ENCODE data around the gene TSEN2. TPM values are rescaled to one million over a fixed set of nuclear protein-coding genes. Genes with fewer than 3 reads are reported as not detected.

Gene TSEN2
- total and polyA plus RNA-seq, 9 of the 15 experiments (the other 6 are each of a cell fraction or from before 2014, with no cell fraction given), result 38.5 to 76.3 (median 46.6) TPM

DNA sequence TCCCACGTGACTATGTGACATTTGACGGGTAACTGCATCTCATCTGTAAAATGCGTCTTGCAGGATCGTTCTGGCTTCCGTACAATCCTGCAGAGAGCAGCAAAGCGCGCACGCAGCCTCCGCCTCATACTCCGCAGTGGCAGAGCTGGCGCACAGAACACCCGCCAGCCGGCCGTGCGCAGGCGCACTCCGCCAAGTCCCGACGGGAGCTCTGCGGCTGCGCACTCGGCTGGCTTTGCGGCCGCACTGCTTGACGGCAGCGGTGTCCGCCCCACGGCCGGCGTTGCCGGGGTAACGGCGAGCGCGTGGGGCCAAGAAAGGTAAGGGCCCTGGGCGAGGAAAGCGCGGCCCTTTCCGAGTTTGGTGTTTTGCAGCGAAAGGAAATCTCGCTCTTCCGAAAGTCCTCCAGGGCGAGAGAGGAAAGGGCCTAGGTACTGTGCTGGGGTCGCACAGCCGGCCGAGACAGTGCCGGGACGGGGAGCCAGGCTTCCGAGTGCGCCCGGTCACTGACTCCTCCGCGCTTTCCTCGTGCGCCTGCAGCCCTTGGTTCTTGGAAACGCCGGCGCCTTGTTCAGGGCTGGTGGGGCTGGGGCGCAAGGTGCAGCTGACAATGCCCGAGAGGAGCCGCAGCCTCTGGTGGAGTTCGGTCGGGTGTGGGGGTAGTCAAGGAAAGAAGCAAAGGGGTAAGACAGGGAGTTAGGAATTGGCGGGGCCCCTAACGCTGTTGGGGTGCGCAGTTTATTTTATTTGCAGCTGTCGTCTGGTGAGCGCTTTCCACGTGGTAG lies at the start of gene TSEN2 (continued):
- no peak for TF ChIP-seq FOXM1 (IDR thresholded peaks at IDR 0.05; ENCODE audit: low read depth)
- TF ChIP-seq FOXM1 (CRISPR knock-in tag; IDR thresholded peaks at IDR 0.05; ENCODE audit: low read depth), result no peak
- TF ChIP-seq NCOA6 (IDR thresholded peaks at IDR 0.05), result no peak
- TF ChIP-seq PML (IDR thresholded peaks at IDR 0.05; ENCODE audit: low read length), result peak; percentile 72; the same call in 1 of the 2 replicates
- TF ChIP-seq, protein P1, sequence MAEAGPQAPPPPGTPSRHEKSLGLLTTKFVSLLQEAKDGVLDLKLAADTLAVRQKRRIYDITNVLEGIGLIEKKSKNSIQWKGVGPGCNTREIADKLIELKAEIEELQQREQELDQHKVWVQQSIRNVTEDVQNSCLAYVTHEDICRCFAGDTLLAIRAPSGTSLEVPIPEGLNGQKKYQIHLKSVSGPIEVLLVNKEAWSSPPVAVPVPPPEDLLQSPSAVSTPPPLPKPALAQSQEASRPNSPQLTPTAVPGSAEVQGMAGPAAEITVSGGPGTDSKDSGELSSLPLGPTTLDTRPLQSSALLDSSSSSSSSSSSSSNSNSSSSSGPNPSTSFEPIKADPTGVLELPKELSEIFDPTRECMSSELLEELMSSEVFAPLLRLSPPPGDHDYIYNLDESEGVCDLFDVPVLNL (CRISPR knock-in tag; IDR thresholded peaks at IDR 0.05; ENCODE audit: low read depth), result no peak
- no peak for TF ChIP-seq HMG20B (CRISPR knock-in tag; IDR thresholded peaks at IDR 0.05)
- TF ChIP-seq ZNF175 (CRISPR knock-in tag; IDR thresholded peaks at IDR 0.05; ENCODE audit: low read depth), result no peak
- TF ChIP-seq, protein P2, sequence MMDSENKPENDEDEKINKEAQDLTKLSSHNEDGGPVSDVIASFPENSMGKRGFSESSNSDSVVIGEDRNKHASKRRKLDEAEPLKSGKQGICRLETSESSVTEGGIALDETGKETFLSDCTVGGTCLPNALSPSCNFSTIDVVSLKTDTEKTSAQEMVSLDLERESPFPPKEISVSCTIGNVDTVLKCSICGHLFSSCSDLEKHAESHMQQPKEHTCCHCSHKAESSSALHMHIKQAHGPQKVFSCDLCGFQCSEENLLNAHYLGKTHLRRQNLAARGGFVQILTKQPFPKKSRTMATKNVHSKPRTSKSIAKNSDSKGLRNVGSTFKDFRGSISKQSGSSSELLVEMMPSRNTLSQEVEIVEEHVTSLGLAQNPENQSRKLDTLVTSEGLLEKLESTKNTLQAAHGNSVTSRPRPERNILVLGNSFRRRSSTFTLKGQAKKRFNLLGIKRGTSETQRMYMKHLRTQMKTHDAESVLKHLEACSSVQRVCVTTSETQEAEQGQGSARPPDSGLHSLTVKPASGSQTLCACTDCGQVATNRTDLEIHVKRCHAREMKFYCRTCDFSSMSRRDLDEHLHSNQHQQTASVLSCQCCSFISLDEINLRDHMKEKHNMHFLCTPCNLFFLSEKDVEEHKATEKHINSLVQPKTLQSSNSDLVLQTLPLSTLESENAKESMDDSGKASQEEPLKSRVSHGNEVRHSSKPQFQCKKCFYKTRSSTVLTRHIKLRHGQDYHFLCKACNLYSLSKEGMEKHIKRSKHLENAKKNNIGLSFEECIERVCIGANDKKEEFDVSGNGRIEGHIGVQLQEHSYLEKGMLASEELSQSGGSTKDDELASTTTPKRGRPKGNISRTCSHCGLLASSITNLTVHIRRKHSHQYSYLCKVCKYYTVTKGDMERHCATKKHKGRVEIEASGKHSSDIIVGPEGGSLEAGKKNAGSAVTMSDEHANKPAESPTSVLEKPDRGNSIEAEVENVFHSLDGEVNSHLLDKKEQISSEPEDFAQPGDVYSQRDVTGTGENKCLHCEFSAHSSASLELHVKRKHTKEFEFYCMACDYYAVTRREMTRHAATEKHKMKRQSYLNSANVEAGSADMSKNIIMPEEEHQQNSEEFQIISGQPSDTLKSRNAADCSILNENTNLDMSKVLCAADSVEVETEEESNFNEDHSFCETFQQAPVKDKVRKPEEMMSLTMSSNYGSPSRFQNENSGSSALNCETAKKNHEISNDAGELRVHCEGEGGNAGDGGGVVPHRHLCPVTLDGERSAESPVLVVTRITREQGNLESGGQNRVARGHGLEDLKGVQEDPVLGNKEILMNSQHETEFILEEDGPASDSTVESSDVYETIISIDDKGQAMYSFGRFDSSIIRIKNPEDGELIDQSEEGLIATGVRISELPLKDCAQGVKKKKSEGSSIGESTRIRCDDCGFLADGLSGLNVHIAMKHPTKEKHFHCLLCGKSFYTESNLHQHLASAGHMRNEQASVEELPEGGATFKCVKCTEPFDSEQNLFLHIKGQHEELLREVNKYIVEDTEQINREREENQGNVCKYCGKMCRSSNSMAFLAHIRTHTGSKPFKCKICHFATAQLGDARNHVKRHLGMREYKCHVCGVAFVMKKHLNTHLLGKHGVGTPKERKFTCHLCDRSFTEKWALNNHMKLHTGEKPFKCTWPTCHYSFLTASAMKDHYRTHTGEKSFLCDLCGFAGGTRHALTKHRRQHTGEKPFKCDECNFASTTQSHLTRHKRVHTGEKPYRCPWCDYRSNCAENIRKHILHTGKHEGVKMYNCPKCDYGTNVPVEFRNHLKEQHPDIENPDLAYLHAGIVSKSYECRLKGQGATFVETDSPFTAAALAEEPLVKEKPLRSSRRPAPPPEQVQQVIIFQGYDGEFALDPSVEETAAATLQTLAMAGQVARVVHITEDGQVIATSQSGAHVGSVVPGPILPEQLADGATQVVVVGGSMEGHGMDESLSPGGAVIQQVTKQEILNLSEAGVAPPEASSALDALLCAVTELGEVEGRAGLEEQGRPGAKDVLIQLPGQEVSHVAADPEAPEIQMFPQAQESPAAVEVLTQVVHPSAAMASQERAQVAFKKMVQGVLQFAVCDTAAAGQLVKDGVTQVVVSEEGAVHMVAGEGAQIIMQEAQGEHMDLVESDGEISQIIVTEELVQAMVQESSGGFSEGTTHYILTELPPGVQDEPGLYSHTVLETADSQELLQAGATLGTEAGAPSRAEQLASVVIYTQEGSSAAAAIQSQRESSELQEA (IDR thresholded peaks at IDR 0.05; ENCODE audit: low read depth), result peak; percentile 77; the same call in 1 of the 2 replicates
- TF ChIP-seq, protein P3, sequence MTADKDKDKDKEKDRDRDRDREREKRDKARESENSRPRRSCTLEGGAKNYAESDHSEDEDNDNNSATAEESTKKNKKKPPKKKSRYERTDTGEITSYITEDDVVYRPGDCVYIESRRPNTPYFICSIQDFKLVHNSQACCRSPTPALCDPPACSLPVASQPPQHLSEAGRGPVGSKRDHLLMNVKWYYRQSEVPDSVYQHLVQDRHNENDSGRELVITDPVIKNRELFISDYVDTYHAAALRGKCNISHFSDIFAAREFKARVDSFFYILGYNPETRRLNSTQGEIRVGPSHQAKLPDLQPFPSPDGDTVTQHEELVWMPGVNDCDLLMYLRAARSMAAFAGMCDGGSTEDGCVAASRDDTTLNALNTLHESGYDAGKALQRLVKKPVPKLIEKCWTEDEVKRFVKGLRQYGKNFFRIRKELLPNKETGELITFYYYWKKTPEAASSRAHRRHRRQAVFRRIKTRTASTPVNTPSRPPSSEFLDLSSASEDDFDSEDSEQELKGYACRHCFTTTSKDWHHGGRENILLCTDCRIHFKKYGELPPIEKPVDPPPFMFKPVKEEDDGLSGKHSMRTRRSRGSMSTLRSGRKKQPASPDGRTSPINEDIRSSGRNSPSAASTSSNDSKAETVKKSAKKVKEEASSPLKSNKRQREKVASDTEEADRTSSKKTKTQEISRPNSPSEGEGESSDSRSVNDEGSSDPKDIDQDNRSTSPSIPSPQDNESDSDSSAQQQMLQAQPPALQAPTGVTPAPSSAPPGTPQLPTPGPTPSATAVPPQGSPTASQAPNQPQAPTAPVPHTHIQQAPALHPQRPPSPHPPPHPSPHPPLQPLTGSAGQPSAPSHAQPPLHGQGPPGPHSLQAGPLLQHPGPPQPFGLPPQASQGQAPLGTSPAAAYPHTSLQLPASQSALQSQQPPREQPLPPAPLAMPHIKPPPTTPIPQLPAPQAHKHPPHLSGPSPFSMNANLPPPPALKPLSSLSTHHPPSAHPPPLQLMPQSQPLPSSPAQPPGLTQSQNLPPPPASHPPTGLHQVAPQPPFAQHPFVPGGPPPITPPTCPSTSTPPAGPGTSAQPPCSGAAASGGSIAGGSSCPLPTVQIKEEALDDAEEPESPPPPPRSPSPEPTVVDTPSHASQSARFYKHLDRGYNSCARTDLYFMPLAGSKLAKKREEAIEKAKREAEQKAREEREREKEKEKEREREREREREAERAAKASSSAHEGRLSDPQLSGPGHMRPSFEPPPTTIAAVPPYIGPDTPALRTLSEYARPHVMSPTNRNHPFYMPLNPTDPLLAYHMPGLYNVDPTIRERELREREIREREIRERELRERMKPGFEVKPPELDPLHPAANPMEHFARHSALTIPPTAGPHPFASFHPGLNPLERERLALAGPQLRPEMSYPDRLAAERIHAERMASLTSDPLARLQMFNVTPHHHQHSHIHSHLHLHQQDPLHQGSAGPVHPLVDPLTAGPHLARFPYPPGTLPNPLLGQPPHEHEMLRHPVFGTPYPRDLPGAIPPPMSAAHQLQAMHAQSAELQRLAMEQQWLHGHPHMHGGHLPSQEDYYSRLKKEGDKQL (CRISPR knock-in tag; IDR thresholded peaks at IDR 0.05; ENCODE audit: borderline replicate concordance), result no peak
- no peak for TF ChIP-seq HDAC3 (IDR thresholded peaks at IDR 0.05; ENCODE audit: borderline replicate concordance, partially characterized antibody)
- no peak for TF ChIP-seq ZNF143 (CRISPR knock-in tag; IDR thresholded peaks at IDR 0.05)

Measured in K562 (cell line).